G401 (cell line): ENCODE data around the gene ATP2A1. TPM values are rescaled to one million over a fixed set of nuclear protein-coding genes. Genes with fewer than 3 reads are reported as not detected.

Source experiments
- DNase-seq: peaks from one replicate; pipeline ENCODE4 v3.0.0-alpha.2; 2015; ENCODE audit warnings: low spot score
- in situ Hi-C: cut with HindIII; loops from 2 replicates; pipeline ENCODE4 v1.10.0; 2016; ENCODE audit warnings: low sequenced_read_pairs, mixed read lengths
- total RNA-seq: library from RNA; depleted of rRNA; stranded (reverse); fragments of >200 nt; shearing (Covaris generic); gene quantifications from 2 replicates; pipeline ENCODE4 v1.2.3, GENCODE V29; 2014

ATP2A1 gene
- total RNA-seq, 1 experiment from 2014 or later = 11.1 TPM

DNA sequence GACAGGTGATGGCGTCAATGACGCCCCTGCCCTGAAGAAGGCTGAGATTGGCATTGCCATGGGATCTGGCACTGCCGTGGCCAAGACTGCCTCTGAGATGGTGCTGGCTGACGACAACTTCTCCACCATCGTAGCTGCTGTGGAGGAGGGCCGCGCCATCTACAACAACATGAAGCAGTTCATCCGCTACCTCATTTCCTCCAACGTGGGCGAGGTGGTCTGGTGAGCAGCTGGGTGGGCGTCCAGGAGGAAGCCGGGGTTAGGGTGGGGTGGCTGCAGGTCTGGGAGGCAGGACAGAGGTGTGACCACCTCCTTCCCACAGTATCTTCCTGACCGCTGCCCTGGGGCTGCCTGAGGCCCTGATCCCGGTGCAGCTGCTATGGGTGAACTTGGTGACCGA, 23.6 kb downstream of the ATP2A1 start:
- in situ Hi-C loops = no loop called here

GRCh38 chr16:28902909-28903308, 24.6 kb downstream of the ATP2A1 start:
- no peak for DNase-seq

More for the DNA sequence above, 23.6 kb downstream of the ATP2A1 start:
- no peak for DNase-seq

DNA sequence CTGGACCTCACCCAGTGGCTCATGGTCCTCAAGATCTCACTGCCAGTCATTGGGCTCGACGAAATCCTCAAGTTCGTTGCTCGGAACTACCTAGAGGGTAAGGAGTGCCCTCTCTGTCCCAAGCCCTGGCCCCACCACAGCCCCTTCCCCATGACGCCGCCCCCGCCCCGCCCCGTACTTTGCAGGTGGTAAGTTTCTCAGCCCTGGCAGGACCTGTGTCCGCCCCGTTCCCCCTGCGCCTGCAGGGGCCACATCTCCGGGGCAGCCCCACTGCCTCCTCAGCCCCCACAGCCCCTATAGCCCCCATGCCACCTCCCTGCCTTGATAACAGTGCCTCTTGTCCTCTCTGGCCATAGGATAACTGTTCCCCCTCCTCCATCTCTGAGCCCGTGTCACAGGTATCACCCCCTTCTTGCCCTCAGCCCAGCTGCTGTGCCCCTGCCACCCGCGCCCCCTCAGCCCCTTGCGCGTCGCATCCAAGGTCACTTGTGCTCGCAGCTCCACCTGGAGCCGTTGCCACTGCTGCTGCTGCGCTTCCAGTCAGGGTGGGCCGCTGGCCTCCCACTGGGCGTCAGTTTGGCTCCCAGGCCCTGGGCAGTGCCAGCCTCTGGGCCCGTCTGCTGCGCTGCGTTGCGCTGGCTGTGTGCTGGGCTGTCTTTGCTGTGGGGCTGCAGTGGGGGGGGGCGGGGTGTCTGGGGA, 25.2 kb downstream of the ATP2A1 start:
- in situ Hi-C loops = no loop called here
- no peak for DNase-seq

More at GRCh38 chr16:28902909-28903308, 24.6 kb downstream of the ATP2A1 start:
- in situ Hi-C loops = no loop called here

- no peak for DNase-seq
- in situ Hi-C loops = no loop called here
Measured at GRCh38 chr16:28904363-28904762, 26.1 kb downstream of the ATP2A1 start.

GRCh38 chr16:28904828-28905227, 26.5 kb downstream of the ATP2A1 start:
- no peak for DNase-seq
- in situ Hi-C loops = no loop called here

GRCh38 chr16:28905229-28905754, 27.0 kb downstream of the ATP2A1 start:
- in situ Hi-C loops = no loop called here
- DNase-seq = no peak

GRCh38 chr16:28905800-28906372, 27.6 kb downstream of the ATP2A1 start:
- DNase-seq = no peak
- in situ Hi-C loops = no loop called here

- DNase-seq = no peak
- in situ Hi-C loops = no loop called here
Measured at GRCh38 chr16:28910086-28911031, 32.1 kb downstream of the ATP2A1 start.

GRCh38 chr16:28912558-28912957, 34.3 kb downstream of the ATP2A1 start:
- in situ Hi-C loops = no loop called here
- no peak for DNase-seq

DNA sequence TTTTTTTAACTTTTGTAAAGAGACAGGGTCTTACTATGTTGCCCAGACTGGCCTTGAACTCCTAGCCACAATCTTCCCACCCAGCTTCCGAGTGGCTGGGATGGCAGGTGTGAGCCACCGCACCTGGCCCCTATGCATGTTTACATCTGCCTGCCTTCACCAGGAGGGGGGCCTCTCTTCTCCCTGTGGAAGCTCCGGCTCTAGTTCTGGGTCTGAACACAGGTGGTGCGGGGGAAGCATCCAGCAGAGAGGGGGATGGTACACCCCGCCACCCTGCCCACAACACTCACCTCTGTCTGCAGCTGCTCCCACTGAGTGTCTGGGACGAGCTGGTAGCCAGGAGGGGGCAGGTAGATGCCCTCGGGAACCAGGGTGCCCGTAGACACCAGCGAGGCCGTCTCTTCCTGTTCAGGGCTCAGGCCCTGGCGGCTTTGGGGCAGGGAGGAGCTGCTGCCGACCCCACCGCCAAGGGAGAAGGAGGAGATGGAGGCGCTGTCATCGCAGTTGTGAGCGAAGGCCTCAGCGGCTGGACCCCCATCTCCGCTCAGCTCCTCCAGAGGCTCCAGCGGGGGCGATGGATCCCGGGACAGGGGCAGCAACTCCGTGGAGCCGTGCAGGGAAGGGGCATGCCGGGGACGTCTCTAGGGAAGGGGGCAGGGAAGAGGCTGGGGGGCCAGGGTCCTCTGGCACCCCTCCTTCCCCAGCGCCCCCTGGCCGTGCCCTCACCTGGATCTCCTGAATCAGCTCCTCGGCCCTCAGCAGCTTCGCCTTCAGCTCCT, 35.8 kb downstream of the ATP2A1 start:
- in situ Hi-C loops = no loop called here
- DNase-seq = no peak

- DNase-seq = no peak
- in situ Hi-C loops = no loop called here
Measured at GRCh38 chr16:28915181-28915580, 36.9 kb downstream of the ATP2A1 start.

DNA sequence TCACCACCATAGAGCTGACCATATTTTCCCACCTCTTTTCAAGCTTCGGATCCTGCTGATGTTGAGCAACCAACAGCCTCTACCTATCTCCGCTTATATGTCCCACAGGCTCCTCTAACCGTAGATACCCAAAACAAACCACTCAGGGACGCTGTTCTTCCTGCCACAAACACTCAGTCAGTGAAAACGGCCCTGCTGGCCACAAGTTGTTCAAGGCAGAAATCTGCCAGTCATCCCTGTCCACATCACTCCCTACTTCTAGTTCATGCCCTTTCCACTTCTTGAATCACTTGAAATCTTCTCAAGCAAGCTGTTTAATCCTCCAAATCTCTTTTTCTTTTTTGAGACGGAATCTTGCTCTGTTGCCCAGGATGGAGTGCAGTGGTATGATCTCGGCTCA, 38.8 kb downstream of the ATP2A1 start:
- in situ Hi-C loops = no loop called here
- DNase-seq = no peak

DNA sequence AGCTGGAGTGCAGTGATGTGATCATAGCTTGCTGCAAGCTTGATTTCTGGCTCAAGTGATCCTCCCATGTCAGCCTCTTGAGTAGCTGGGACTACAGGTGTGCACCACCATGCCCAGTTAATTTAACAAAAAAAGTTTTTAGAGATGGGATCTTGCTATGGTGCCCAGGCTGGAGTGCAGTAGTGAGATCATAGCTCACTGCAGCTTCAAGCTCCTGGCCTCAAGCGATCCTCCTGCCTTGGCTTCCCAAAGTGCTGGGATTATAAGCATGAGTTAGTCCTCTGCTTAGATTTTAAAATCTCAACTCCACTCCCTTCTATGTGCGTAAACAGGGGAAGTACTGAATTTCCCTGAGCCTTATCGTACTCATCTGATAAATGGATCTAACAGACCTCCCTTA, 40.4 kb downstream of the ATP2A1 start:
- in situ Hi-C loops = no loop called here
- no peak for DNase-seq

DNA sequence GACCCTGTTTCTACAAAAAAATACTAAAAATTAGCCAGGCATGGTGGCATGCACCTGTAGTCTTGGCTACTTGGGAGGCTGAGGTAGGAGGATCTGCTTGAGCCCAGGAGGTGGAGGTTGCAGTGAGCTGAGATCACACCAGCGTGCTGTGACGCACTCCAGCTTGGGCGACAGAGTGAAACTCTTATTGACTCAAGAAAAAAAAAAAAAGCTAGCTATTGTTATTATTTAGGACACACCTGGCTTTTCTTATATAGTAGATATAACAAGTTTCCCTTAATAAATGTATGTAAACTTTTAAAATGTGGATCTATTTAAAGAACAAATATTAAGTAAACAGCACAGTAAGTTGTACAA, 44.9 kb downstream of the ATP2A1 start:
- DNase-seq = no peak
- in situ Hi-C loops = no loop called here

GRCh38 chr16:28923652-28924398, 45.5 kb downstream of the ATP2A1 start:
- in situ Hi-C loops = no loop called here
- DNase-seq = no peak

GRCh38 chr16:28924399-28924761, 46.1 kb downstream of the ATP2A1 start:
- no peak for DNase-seq
- in situ Hi-C loops = no loop called here

GRCh38 chr16:28924762-28925385, 46.6 kb downstream of the ATP2A1 start, which contains the start of gene RABEP2:
Gene RABEP2 (minus strand): TSS chr16:28925238. CDS start chr16:28925163, 75 bp downstream.
- peak; percentile 91 for DNase-seq

More at GRCh38 chr16:28924762-28925385, 46.6 kb downstream of the ATP2A1 start, which contains the start of gene RABEP2:
- in situ Hi-C loops = no loop called here
